Neural progenitor cell (in vitro differentiated cells): Measurements from ENCODE around the gene SIRPA.

Experiments
- CTCF ChIP-seq: fragments of 200-600 bp; sonication (generic); IDR thresholded peaks from 2 replicates; pipeline ENCODE4 v1.5.1; 2017; ENCODE audit warnings: antibody characterized with exemption, mild to moderate bottlenecking
- EZH2 ChIP-seq: fragments of 200-600 bp; sonication (generic); IDR thresholded peaks from 2 replicates; pipeline ENCODE4 v1.6.1; 2017; ENCODE audit warnings: antibody characterized with exemption, mild to moderate bottlenecking, moderate library complexity
- EZH2phosphoT487 ChIP-seq: fragments of 200-600 bp; sonication (generic); IDR thresholded peaks from 2 replicates; pipeline ENCODE4 v1.6.1; 2017; ENCODE audit warnings: antibody characterized with exemption

GRCh38 chr20:1933465-1933870 lies 38.3 kb downstream of the SIRPA start:
- TF ChIP-seq CTCF (no peak), EZH2phosphoT487 (no peak), EZH2 (no peak)
